A673 (cell line): Measurements from ENCODE around the gene ZNF189.

Source experiments
- CTCF ChIP-seq: fragments of 300-800, 200-600 bp; sonication (generic); conservative IDR thresholded peaks from 2 replicates; pipeline ENCODE4 v1.5.1; 2017; ENCODE audit warnings: low read depth, mild to moderate bottlenecking, antibody characterized with exemption, low read length, moderate library complexity, mixed read lengths
- EZH2 ChIP-seq: fragments of 200-600 bp; sonication (generic); IDR thresholded peaks from 2 replicates; pipeline ENCODE4 v1.6.1; 2017; ENCODE audit warnings: borderline replicate concordance, low read depth, mild to moderate bottlenecking, mixed read lengths, antibody characterized with exemption, low read length; ENCODE audit not compliant: poor library complexity, severe bottlenecking

GRCh38 chr9:101354143-101354764 is 44.4 kb upstream of the ZNF189 start:
- TF ChIP-seq CTCF = no peak
- no peak for TF ChIP-seq EZH2
